Measurements from ENCODE around the gene ZNF143.

ZNF143 gene

GRCh38 chr11:9575260-9576240, 114.7 kb downstream of the ZNF143 start:
- DNase-seq (ENCODE audit: low read depth), result no peak

GRCh38 chr11:9576701-9577381, 116.0 kb downstream of the ZNF143 start:
- no peak for DNase-seq (ENCODE audit: low read depth)

DNA sequence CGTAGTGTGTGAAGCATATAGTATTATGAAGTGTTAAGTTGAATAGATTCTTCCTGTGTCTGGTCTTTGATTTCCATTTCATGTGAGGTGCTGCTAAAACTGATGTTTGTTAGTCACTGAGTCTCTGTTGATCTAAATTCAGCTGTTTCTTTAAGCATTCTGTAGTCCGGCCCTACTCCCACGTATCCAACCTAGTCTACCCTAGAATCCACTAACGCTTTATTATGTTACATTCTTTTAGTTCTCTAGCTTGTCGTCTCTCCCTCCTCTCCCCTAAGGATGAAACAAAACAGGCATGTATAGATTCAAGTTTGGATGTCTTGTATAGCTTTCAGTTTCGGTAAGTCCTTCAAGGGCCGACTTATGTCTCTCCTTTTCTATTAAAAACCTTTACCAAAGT, 116.7 kb downstream of the ZNF143 start:
- DNase-seq (ENCODE audit: low read depth), result no peak
